ENCODE data around the gene JARID2.

DNA sequence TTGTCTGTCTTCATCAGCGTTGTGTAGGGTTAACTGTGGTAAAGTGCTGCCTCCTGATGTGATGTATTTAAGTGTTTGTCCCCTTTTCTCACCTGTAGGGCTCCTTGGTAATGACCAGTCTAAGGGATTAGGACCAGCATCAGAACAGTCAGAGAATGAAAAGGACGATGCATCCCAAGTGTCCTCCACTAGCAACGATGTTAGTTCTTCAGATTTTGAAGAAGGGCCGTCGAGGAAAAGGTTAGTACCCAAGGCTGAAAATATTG is 164.2 kb downstream of the JARID2 start:
- TF ChIP-seq, protein P1, sequence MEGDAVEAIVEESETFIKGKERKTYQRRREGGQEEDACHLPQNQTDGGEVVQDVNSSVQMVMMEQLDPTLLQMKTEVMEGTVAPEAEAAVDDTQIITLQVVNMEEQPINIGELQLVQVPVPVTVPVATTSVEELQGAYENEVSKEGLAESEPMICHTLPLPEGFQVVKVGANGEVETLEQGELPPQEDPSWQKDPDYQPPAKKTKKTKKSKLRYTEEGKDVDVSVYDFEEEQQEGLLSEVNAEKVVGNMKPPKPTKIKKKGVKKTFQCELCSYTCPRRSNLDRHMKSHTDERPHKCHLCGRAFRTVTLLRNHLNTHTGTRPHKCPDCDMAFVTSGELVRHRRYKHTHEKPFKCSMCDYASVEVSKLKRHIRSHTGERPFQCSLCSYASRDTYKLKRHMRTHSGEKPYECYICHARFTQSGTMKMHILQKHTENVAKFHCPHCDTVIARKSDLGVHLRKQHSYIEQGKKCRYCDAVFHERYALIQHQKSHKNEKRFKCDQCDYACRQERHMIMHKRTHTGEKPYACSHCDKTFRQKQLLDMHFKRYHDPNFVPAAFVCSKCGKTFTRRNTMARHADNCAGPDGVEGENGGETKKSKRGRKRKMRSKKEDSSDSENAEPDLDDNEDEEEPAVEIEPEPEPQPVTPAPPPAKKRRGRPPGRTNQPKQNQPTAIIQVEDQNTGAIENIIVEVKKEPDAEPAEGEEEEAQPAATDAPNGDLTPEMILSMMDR (IDR thresholded peaks at IDR 0.05; ENCODE audit: insufficient read depth, low read length, poor library complexity, severe bottlenecking): no peak
- TF ChIP-seq EZH2phosphoT487 (conservative IDR thresholded peaks at IDR 0.05; ENCODE audit: low read length): no peak

All from SU-DHL-6 (cell line).